Body of pancreas (tissue), 4 donors: Measurements from ENCODE around the gene NUDT3. TPM values are rescaled to one million over a fixed set of nuclear protein-coding genes. Genes with fewer than 3 reads are reported as not detected.
A peak's percentile ranks its signal among the peaks of the same experiment; 100 is the strongest.

Source experiments
- ATAC-seq: fragments of 150-250 bp; one replicate; pipeline ENCODE4 v1.9.1; 2016
- DNase-seq, 4 donors: peaks; one replicate each; pipeline ENCODE4 v3.0.0-alpha.2; 2019
- H3K27ac ChIP-seq, 4 donors: fragments of 200-600 bp; sonication (generic); 1 replicate in 3 of 4; 2 replicates in 1 of 4; pipeline versions ENCODE4 v1.5.1 to v1.6.1; 2016 to 2019; ENCODE audit warnings: mild to moderate bottlenecking in 1 of 4, mixed read lengths in 1 of 4, moderate library complexity in 1 of 4
- H3K27me3 ChIP-seq, 2 donors: fragments of 200-600 bp; sonication (generic); one replicate each; pipeline ENCODE4 v1.6.0; 2016; ENCODE audit warnings: mild to moderate bottlenecking in 1 of 2
- H3K36me3 ChIP-seq, 2 donors: fragments of 200-600 bp; sonication (generic); replicated peaks in 1 of 2; 2 replicates each; pipeline ENCODE4 v1.5.1; 2016; ENCODE audit warnings: low read depth in 2 of 2; ENCODE audit not compliant: insufficient read depth in 1 of 2
- H3K4me1 ChIP-seq: fragments of 200-600 bp; sonication (generic); one replicate; pipeline ENCODE4 v1.6.0; 2016
- H3K4me3 ChIP-seq, 2 donors: fragments of 200-600 bp; sonication (generic); 1 replicate in 1 of 2; 2 replicates in 1 of 2; pipeline ENCODE4 v1.5.1; 2016 to 2019
- H3K9me3 ChIP-seq, 3 donors: fragments of 200-600 bp; sonication (generic); 1 replicate in 2 of 3; 2 replicates in 1 of 3; pipeline ENCODE4 v1.5.1; 2016
- CTCF ChIP-seq, 7 experiments: fragments of 450-650 bp in 4 of 7; fragments of 200-600 bp in 3 of 7; sonication (generic) in 3 of 7; IDR thresholded peaks; one replicate each; pipeline ENCODE4 v1.5.1; 2016 to 2019; ENCODE audit warnings: antibody characterized with exemption in 7 of 7
- POLR2A ChIP-seq, 3 donors: fragments of 450-650 bp; IDR thresholded peaks; one replicate each; pipeline ENCODE4 v1.6.1; 2016; ENCODE audit warnings: antibody characterized with exemption in 3 of 3, mild to moderate bottlenecking in 2 of 3
- WGBS, 2 donors: methylation state at CpG; one replicate each; pipeline ENCODE4 v1.1.5; 2017; 5-methylcytosine and 5-hydroxymethylcytosine counted together
- intact Hi-C: fragments of 100-400 bp; cut with DNase I; formaldehyde crosslinking; loops from one replicate; pipeline ENCODE4 v1.15.1; 2023
- microRNA-seq, 2 donors: library from miRNA; unstranded; fragments of <30 nt; microRNA quantifications; one replicate each; pipeline ENCODE4, GENCODE V29; 2016; ENCODE audit warnings: borderline number of aligned reads in 2 of 2, borderline replicate concordance in 2 of 2
- small RNA-seq: library from RNA; depleted of rRNA; stranded (forward); fragments of <200 nt; gene quantifications from one replicate; pipeline ENCODE3, GENCODE V24; 2016
- total RNA-seq, 2 donors: library from RNA; depleted of rRNA; stranded (reverse); fragments of >200 nt; gene quantifications; one replicate each; pipeline ENCODE4 v1.1.0, GENCODE V29; 2016

NUDT3 gene
- total RNA-seq, 2 donors from 2014 or later: 14.2 to 22.1 TPM

GRCh38 chr6:34231566-34232336, 160.7 kb downstream of the NUDT3 start:
- no peak for DNase-seq
- TF ChIP-seq POLR2A (IDR thresholded peaks at IDR 0.05): no peak
- no peak for TF ChIP-seq CTCF (IDR thresholded peaks at IDR 0.05)
- WGBS, 2 donors: 92 to 93% methylated on average over 16 of the region's 17 CpGs
- Histone ChIP-seq H3K9me3 (no peaks in the 10 kb centered on the region), H3K4me1 (peaks cover 11% of the 10 kb centered on the region), H3K27me3 (no peaks in the 10 kb centered on the region), H3K4me3 (no peak overlapping the region), H3K36me3 (no peaks in the 10 kb centered on the region), H3K27ac (no peak overlapping the region)
- intact Hi-C loops: no loop called here
- ATAC-seq: no peak

GRCh38 chr6:34230653-34231371, 161.7 kb downstream of the NUDT3 start:
- TF ChIP-seq CTCF (IDR thresholded peaks at IDR 0.05) (no peak), POLR2A (IDR thresholded peaks at IDR 0.05) (no peak)
- 76 to 84% methylated on average over 5 of the region's 5 CpGs for WGBS, 2 donors
- H3K9me3 ChIP-seq: no peaks in the 10 kb centered on the region
- H3K36me3 ChIP-seq: no peaks in the 10 kb centered on the region
- no peak for ATAC-seq
- intact Hi-C loops: no loop called here
- H3K27ac ChIP-seq: peak overlapping the region in 1 of 4 donors; percentile 41
- DNase-seq: no peak
- H3K27me3 ChIP-seq: no peaks in the 10 kb centered on the region
- H3K4me1 ChIP-seq: peaks cover 4% of the 10 kb centered on the region
- no peak overlapping the region for H3K4me3 ChIP-seq

GRCh38 chr6:34229877-34230276, 162.6 kb downstream of the NUDT3 start:
- intact Hi-C loops: no loop called here
- no peaks in the 10 kb centered on the region for H3K4me1 ChIP-seq
- peak overlapping the region in 1 of 4 donors; percentile 23 for H3K27ac ChIP-seq
- no peaks in the 10 kb centered on the region for H3K36me3 ChIP-seq
- H3K4me3 ChIP-seq: no peak overlapping the region
- TF ChIP-seq POLR2A (IDR thresholded peaks at IDR 0.05) (no peak), CTCF (IDR thresholded peaks at IDR 0.05) (no peak)
- WGBS, 2 donors: 65 to 76% methylated on average over 7 to 8 of the region's 8 CpGs
- no peaks in the 10 kb centered on the region for H3K27me3 ChIP-seq
- DNase-seq (no peak), ATAC-seq (no peak)
- H3K9me3 ChIP-seq: no peaks in the 10 kb centered on the region

Small RNA genes lying within 50 kb of the gene (microRNA-seq; reads per million reads assigned to microRNA genes)
- gene MIR6835: 0 reads per million in 2 donors

Small RNA genes lying within 50 kb of the gene (small RNA-seq; reads per million reads assigned to genes)
- gene MIR6835: not detected

Other genes starting within 250 kb of the NUDT3 start
- gene GRM4, start 246.6 kb downstream of the NUDT3 start, total RNA-seq: under 1 TPM in 1 of 2 donors, not detected in 1; 0.33 TPM
- gene HMGA1, start 155.8 kb downstream of the NUDT3 start, total RNA-seq: 10 to 100 TPM; 22.6 to 27.7 TPM
- gene SMIM29, start 143.7 kb downstream of the NUDT3 start, total RNA-seq: 10 to 100 TPM in 1 of 2 donors, 1 to 10 TPM in 1; 8.6 to 21.5 TPM
- gene RPS10, start 33.4 kb upstream of the NUDT3 start, total RNA-seq: 1,000 to 10,000 TPM; 1,206 to 1,361 TPM
- gene PACSIN1, start 73.4 kb upstream of the NUDT3 start, total RNA-seq: under 1 TPM in 1 of 2 donors, not detected in 1; 0.52 TPM
- gene SPDEF, start 163.7 kb upstream of the NUDT3 start, total RNA-seq: not detected